HG02840 (cell line): ENCODE data around the gene CD3G.
"Not testable (repeated sequence)": the region's sequence is repeated elsewhere in the genome, so short reads cannot be mapped to it uniquely, and the experiment has no call there.

Experiments
- ATAC-seq: cut with Tn5 transposase; IDR thresholded peaks from one replicate; pipeline ENCODE4 v1.9.1; 2021; ENCODE audit warnings: mild to moderate bottlenecking, moderate library complexity, moderate number of reproducible peaks; ENCODE audit not compliant: unreplicated experiment, low FRiP score

The CD3G gene

GRCh38 chr11:118373871-118374270 is 29.7 kb downstream of the CD3G start:
- no peak for ATAC-seq

GRCh38 chr11:118374729-118375128 is 30.6 kb downstream of the CD3G start:
- ATAC-seq, result no peak

- ATAC-seq, result no peak
These were observed 31.8 kb downstream of the CD3G start for GRCh38 chr11:118375978-118376377.

GRCh38 chr11:118379497-118379896 is 35.4 kb downstream of the CD3G start:
- ATAC-seq, result no peak

GRCh38 chr11:118380571-118380970 is 36.4 kb downstream of the CD3G start:
- ATAC-seq, result no peak

GRCh38 chr11:118382954-118383353 is 38.8 kb downstream of the CD3G start:
- ATAC-seq, result no peak

GRCh38 chr11:118383657-118384056 is 39.5 kb downstream of the CD3G start:
- no peak for ATAC-seq

- ATAC-seq, result no peak
These were observed 52.0 kb downstream of the CD3G start for GRCh38 chr11:118396097-118396501.

- ATAC-seq, result no peak
These were observed 53.3 kb downstream of the CD3G start for GRCh38 chr11:118397448-118397847.

GRCh38 chr11:118398791-118399559 is 54.8 kb downstream of the CD3G start:
- ATAC-seq, result no peak

GRCh38 chr11:118401151-118401879 is 57.2 kb downstream of the CD3G start, which contains the start of gene ATP5MG:
TSS of gene ATP5MG (plus strand) at chr11:118401606. CDS start at chr11:118401666, 60 bp downstream.
- ATAC-seq, result peak; percentile 54

- ATAC-seq, result peak; percentile 16
These were observed 57.9 kb downstream of the CD3G start for GRCh38 chr11:118401880-118402590.

- not testable (repeated sequence) for ATAC-seq
These were observed 58.5 kb downstream of the CD3G start for GRCh38 chr11:118402594-118402993.
